Measurements from ENCODE around the gene NEDD4L. TPM values are rescaled to one million over a fixed set of nuclear protein-coding genes. Genes with fewer than 3 reads are reported as not detected.

The NEDD4L gene
- total and polyA plus RNA-seq, 2 experiments from 2014 or later: 36.2 to 72.3 TPM

DNA sequence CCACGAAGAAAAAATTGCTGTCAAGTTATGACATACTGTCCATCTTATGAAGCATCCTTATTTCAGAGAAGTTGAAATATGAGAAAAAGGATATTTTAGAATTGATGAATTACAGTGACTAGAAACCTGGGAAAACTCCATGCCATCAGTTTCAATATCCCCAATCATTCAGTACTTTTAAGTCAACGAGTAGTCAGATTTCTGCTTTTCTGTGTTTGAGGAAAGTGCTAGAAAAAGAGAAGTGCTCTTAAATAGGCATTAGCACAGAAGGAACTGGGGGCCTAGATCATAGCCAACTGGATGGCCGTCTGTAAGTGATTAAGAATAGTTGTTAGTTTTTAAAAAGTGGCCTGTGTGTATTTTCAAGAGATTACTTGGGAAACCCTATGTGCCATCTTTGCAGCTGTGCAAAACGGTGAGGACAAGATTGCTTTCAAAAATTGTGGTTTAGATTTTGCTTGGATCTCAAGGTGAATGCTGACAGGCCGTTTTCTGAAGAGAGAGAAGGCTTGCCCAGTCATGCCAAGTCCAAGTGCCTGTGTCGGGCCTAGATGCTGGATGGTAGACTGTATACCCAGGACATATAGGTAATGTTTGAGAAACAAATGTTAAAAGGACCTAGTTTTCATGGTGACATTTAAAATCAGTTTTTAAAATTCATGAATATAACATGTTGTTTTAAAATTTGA, 5.1 kb downstream of the NEDD4L start:
- peaks cover 91% of the 10 kb centered on the region for H3K79me2 ChIP-seq (replicated peaks; ENCODE audit: insufficient read depth)
- no peak overlapping the region for H3K4me3 Mint-ChIP-seq
- no peaks in the 10 kb centered on the region for H3K36me3 ChIP-seq (ENCODE audit: insufficient read depth)
- TF ChIP-seq EZH2 (IDR thresholded peaks at IDR 0.05; ENCODE audit: low read depth, unreplicated experiment): no peak
- TF ChIP-seq STAT1 (IDR thresholded peaks at IDR 0.05; ENCODE audit: unreplicated experiment): no peak
- TF ChIP-seq NANOG (IDR thresholded peaks at IDR 0.05; ENCODE audit: borderline replicate concordance): no peak
- no peak for TF ChIP-seq ZNF114 (CRISPR knock-in tag; IDR thresholded peaks at IDR 0.05)
- TF ChIP-seq, protein P1, sequence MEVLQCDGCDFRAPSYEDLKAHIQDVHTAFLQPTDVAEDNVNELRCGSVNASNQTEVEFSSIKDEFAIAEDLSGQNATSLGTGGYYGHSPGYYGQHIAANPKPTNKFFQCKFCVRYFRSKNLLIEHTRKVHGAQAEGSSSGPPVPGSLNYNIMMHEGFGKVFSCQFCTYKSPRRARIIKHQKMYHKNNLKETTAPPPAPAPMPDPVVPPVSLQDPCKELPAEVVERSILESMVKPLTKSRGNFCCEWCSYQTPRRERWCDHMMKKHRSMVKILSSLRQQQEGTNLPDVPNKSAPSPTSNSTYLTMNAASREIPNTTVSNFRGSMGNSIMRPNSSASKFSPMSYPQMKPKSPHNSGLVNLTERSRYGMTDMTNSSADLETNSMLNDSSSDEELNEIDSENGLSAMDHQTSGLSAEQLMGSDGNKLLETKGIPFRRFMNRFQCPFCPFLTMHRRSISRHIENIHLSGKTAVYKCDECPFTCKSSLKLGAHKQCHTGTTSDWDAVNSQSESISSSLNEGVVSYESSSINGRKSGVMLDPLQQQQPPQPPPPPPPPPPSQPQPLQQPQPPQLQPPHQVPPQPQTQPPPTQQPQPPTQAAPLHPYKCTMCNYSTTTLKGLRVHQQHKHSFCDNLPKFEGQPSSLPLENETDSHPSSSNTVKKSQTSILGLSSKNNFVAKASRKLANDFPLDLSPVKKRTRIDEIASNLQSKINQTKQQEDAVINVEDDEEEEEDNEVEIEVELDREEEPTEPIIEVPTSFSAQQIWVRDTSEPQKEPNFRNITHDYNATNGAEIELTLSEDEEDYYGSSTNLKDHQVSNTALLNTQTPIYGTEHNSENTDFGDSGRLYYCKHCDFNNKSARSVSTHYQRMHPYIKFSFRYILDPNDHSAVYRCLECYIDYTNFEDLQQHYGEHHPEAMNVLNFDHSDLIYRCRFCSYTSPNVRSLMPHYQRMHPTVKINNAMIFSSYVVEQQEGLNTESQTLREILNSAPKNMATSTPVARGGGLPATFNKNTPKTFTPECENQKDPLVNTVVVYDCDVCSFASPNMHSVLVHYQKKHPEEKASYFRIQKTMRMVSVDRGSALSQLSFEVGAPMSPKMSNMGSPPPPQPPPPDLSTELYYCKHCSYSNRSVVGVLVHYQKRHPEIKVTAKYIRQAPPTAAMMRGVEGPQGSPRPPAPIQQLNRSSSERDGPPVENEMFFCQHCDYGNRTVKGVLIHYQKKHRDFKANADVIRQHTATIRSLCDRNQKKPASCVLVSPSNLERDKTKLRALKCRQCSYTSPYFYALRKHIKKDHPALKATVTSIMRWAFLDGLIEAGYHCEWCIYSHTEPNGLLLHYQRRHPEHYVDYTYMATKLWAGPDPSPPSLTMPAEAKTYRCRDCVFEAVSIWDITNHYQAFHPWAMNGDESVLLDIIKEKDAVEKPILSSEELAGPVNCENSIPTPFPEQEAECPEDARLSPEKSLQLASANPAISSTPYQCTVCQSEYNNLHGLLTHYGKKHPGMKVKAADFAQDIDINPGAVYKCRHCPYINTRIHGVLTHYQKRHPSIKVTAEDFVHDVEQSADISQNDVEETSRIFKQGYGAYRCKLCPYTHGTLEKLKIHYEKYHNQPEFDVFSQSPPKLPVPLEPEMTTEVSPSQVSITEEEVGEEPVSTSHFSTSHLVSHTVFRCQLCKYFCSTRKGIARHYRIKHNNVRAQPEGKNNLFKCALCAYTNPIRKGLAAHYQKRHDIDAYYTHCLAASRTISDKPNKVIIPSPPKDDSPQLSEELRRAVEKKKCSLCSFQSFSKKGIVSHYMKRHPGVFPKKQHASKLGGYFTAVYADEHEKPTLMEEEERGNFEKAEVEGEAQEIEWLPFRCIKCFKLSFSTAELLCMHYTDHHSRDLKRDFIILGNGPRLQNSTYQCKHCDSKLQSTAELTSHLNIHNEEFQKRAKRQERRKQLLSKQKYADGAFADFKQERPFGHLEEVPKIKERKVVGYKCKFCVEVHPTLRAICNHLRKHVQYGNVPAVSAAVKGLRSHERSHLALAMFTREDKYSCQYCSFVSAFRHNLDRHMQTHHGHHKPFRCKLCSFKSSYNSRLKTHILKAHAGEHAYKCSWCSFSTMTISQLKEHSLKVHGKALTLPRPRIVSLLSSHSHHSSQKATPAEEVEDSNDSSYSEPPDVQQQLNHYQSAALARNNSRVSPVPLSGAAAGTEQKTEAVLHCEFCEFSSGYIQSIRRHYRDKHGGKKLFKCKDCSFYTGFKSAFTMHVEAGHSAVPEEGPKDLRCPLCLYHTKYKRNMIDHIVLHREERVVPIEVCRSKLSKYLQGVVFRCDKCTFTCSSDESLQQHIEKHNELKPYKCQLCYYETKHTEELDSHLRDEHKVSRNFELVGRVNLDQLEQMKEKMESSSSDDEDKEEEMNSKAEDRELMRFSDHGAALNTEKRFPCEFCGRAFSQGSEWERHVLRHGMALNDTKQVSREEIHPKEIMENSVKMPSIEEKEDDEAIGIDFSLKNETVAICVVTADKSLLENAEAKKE (CRISPR knock-in tag; IDR thresholded peaks at IDR 0.05): no peak
- no peak for TF ChIP-seq JUNB (IDR thresholded peaks at IDR 0.05; ENCODE audit: unreplicated experiment)
- TF ChIP-seq, protein P2, sequence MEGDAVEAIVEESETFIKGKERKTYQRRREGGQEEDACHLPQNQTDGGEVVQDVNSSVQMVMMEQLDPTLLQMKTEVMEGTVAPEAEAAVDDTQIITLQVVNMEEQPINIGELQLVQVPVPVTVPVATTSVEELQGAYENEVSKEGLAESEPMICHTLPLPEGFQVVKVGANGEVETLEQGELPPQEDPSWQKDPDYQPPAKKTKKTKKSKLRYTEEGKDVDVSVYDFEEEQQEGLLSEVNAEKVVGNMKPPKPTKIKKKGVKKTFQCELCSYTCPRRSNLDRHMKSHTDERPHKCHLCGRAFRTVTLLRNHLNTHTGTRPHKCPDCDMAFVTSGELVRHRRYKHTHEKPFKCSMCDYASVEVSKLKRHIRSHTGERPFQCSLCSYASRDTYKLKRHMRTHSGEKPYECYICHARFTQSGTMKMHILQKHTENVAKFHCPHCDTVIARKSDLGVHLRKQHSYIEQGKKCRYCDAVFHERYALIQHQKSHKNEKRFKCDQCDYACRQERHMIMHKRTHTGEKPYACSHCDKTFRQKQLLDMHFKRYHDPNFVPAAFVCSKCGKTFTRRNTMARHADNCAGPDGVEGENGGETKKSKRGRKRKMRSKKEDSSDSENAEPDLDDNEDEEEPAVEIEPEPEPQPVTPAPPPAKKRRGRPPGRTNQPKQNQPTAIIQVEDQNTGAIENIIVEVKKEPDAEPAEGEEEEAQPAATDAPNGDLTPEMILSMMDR (conservative IDR thresholded peaks at IDR 0.05; ENCODE audit: low read depth in 2 of 2): no peak
- no peak for TF ChIP-seq POLR2AphosphoS5 (IDR thresholded peaks at IDR 0.05; ENCODE audit: low read depth)
- TF ChIP-seq, protein P3, sequence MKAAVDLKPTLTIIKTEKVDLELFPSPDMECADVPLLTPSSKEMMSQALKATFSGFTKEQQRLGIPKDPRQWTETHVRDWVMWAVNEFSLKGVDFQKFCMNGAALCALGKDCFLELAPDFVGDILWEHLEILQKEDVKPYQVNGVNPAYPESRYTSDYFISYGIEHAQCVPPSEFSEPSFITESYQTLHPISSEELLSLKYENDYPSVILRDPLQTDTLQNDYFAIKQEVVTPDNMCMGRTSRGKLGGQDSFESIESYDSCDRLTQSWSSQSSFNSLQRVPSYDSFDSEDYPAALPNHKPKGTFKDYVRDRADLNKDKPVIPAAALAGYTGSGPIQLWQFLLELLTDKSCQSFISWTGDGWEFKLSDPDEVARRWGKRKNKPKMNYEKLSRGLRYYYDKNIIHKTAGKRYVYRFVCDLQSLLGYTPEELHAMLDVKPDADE (IDR thresholded peaks at IDR 0.05): no peak
- TF ChIP-seq EZH2phosphoT487 (IDR thresholded peaks at IDR 0.05; ENCODE audit: unreplicated experiment): no peak
- TF ChIP-seq ZNF331 (CRISPR knock-in tag; IDR thresholded peaks at IDR 0.05; ENCODE audit: low read depth): no peak
- no peak for TF ChIP-seq REST (IDR thresholded peaks at IDR 0.05; ENCODE audit: unreplicated experiment)
- no peak for TF ChIP-seq CREB1 (CRISPR knock-in tag; IDR thresholded peaks at IDR 0.05; ENCODE audit: low read depth)
- H3F3A ChIP-seq (replicated peaks; ENCODE audit: low read depth): no peaks in the 10 kb centered on the region
- ATAC-seq (no peak), DNase-seq (ENCODE audit: low spot score) (no peak)
- no peak overlapping the region for H3K27ac Mint-ChIP-seq
- H3K4me2 ChIP-seq: no peak overlapping the region
- H3K4me3 ChIP-seq: no peak overlapping the region
- H3K27me3 Mint-ChIP-seq (ENCODE audit: insufficient read depth, low read depth, poor library complexity): peaks cover 7% of the 10 kb centered on the region
- H2AFZ ChIP-seq: no peak overlapping the region
- H3K27ac ChIP-seq (ENCODE audit: low read depth): no peak overlapping the region
- peaks cover 20% of the 10 kb centered on the region for H3K4me1 ChIP-seq (ENCODE audit: insufficient read depth)
- no peaks in the 10 kb centered on the region for H3K9me2 ChIP-seq (ENCODE audit: insufficient read depth)
- no peaks in the 10 kb centered on the region for H3K27me3 ChIP-seq (ENCODE audit: insufficient read depth)
- peaks cover 18% of the 10 kb centered on the region for H4K20me1 ChIP-seq (replicated peaks; ENCODE audit: insufficient read depth)
- peaks cover 37% of the 10 kb centered on the region for H3K4me1 Mint-ChIP-seq
- no peaks in the 10 kb centered on the region for H3K9me3 Mint-ChIP-seq
- peaks cover 6% of the 10 kb centered on the region; the same call in 2 of the 3 replicates for H3K36me3 Mint-ChIP-seq (ENCODE audit: low read depth)
